ENCODE data around the gene RASSF3.
"Not testable (repeated sequence)": the region's sequence is repeated elsewhere in the genome, so short reads cannot be mapped to it uniquely, and the experiment has no call there.

Gene RASSF3

DNA sequence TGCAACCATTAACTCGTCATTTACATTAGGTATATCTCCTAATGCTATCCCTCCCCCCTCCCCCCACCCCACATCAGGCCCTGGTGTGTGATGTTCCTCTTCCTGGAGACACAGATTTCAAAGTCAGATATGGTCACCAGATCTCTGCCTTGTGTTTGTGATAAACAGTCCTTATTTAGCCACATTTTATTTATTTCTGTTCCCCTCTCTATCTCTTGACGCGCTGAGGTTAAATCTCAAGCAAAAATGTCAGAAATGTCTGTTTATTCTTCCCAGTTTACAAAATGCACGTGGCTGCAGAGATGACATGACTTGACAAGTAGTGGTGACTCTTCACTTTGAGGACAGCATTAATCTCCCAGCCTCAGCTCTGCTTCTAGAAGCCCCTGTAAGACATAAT lies 11.5 kb upstream of the RASSF3 start:
- no peak for DNase-seq (ENCODE audit: low spot score)

GRCh38 chr12:64600164-64600561 lies 10.1 kb upstream of the RASSF3 start:
- no peak for DNase-seq (ENCODE audit: low spot score)

DNA sequence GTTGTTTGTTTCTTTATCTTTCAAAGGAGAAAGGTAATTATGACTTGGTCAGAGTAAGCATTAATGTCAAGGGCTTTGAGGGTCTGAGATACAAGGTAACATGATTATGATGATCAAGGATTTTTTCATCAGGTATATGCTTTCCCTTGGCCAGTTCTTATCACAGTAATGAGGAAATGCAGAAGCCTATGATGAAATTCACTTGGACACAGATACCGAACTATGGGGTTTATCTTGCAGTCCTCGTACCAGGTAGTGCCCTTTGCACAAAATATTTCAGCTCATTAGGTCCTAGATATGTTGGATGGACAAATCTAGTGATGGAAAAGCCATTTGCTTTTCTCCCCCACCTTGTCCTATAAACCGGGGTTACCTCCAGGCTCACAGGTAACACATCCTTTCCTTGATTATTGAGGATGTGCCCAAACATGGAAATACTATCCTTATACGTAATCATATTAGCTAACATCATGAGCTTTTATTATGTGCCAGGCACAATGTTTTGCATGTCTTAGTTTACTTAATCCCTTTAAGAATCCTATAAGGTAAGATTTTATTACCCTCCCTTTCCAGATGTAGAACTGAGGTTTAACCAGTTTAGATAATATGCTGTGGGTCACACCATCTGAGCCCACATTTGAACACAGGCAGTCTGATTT lies 7.0 kb upstream of the RASSF3 start:
- DNase-seq (ENCODE audit: low spot score), result no peak

DNA sequence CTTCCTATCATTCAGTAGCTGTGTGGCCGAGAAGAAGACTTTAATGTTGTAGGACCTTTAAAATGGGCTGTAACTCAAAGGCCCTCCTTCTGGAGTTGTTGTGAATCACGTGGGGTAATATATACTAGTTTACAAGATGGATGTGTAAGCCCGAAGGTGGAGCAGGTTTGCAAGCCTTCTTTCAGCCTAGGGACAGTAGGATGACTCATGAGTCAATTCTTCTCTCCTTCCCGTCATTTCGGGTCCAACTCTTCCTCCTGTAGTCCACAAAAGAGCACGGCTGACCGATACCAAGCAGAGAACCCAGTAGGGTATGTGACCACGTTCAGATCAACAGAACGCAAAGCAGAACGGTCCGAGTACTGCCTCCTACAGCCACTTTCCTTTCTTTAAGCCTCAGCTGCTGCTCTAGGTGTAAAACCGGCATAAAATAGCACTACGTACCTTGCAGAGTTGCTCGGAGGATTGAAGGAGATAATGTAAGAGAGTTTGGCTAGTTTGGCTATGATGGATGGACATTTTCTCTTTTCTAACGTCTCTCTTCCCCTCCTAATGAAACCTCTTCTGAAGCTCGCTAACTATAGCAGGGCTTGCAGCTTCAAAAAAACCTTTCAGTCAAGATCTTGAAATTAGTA lies 1.3 kb upstream of the RASSF3 start:
- DNase-seq (ENCODE audit: low spot score), result peak; percentile 74

- no peak for DNase-seq (ENCODE audit: low spot score)
Measured at GRCh38 chr12:64609536-64610078, 688 bp upstream of the RASSF3 start.

DNA sequence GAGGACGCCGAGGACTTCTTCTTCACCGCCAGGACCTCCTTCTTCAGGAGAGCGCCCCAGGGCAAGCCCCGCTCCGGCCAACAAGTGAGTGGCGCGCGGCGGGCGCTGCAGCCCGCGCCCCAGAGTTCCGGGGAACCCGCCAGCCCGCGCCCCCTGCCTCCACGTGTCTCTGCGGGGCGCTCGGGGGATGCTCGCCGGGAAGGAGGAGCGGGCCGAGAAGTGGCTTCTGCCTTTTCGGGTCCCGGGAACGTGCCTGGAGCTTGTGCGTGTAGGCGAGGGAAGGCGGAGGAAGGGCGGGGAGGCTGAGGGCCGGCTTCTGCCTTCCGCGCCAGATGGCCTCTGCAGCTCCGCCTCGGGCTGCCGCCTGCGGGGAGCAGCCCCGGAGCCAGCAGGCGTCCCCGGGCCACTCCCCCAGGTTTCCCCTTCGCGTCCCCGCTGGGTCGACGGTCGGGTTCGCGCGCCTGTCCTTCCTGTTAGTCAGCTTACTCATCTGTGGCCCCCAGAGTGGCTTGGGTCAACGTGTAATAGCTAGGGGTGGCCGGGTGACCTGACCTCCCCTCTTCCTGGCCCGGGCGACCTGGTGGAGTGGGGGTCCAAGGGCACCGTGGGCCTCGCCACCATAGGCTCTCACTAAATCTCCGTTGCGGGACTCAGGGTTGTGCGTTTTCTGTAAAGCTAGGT lies 505 bp downstream of the RASSF3 start:
- no peak for DNase-seq (ENCODE audit: low spot score)

DNA sequence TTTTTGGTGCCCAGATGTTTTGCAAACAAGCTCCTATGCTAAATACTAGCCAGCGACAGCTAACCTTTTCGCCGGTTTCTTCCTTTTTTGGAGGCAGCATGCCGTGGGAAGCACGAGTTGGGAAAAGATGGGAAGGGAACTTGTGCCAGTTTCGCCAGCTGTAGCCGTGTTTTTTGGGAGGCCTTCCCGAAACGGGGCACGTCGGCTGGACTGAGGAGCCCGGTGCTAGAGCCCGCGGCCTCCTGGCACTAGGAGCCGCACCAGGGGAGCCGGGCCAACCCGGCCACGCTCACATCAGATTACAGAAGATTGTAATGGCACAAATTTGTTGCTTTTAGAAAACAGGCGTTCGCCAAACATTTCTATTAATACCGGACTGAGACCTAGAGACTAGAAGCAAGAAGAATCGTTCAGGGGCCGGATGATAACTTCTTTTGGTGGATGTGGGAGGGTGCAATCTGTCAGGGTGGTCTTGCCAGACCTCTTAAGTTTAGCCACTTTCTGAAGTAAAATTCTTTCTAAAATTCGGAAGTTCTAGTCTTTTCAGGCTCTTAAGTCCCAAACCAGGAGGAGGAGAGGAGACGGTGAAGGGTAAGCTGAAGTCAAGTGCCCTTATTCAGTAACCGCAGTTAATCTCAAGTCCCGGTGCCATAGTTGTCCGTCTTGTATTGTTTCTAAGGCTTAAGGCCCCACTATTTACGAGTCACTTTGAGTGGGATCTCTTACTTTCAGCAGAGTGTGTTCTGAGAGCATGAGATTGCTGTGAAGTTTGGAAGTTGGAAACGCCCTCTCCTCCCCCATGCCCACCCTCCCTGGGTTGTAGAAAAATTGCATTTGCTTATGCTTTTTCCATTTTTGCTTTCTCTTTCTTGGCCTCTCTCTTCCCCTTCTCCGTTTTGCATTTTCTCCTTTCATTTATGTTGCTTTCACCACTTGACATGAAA lies 1.3 kb downstream of the RASSF3 start:
- DNase-seq (ENCODE audit: low spot score), result no peak

GRCh38 chr12:64612843-64613242 lies 2.5 kb downstream of the RASSF3 start:
- no peak for DNase-seq (ENCODE audit: low spot score)

DNA sequence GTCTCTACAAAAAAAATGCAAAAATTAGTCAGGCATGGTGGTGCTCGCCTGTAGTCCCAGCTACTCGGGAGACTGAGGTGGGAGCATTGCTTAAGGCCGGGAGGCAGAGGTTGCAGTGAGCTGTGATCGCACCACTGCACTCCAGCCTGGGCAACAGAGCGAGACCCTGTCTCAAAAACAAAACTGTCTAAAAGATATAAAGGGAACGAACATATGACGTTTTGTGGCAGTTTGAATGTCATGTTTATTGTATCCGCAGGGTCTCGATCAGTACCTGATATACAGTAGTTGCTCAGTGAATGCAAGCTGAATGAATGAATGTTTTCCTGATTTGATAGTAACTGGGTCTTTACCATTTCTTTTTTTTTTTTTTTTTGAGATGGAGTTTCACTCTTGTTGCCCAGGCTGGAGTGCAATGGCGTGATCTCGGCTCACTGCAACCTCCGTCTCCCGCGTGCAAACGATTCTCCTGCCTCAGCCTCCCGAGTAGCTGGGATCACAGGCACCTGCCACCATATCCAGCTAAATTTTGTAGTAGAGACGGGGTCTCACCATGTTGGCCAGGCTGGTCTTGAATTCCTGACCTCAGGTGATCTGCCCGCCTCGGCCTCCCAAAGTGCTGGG lies 3.6 kb downstream of the RASSF3 start:
- not testable (repeated sequence) for DNase-seq (ENCODE audit: low spot score)

- DNase-seq (ENCODE audit: low spot score), result peak; percentile 81
Measured at GRCh38 chr12:64616201-64616600, 5.9 kb downstream of the RASSF3 start.

GRCh38 chr12:64618953-64619590 lies 8.8 kb downstream of the RASSF3 start:
- DNase-seq (ENCODE audit: low spot score), result no peak

DNA sequence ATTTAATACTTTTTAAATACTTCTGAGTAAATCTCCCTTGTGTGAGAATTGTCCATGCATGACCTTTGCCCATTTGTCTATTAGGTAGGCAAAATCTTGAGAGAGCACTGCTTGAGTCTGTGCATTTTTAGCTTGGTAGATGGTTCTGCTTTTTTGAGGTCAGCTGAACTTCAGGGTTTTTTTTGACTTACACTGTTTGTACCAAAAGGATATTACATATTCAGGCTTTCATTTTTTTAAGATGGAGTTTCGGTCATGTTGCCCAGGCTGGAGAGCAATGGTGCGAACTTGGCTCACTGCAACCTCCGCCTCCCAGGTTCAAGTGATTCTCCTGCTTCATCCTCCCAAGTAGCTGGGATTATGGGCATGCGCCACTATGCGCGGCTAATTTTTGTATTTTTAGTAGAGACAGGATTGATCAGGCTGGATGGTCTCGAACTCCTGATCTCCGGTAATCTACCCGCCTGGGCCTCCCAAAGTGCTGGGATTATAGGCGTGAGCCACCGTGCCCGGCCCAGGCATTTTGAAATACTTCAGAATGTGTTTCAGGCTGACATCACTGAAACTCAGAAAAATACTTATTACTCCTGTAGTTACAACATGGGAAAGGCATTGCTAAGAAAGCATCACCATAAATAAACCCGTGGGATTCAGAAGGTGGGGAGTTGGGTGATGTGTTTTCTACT lies 11.1 kb downstream of the RASSF3 start:
- DNase-seq (ENCODE audit: low spot score), result no peak

DNA sequence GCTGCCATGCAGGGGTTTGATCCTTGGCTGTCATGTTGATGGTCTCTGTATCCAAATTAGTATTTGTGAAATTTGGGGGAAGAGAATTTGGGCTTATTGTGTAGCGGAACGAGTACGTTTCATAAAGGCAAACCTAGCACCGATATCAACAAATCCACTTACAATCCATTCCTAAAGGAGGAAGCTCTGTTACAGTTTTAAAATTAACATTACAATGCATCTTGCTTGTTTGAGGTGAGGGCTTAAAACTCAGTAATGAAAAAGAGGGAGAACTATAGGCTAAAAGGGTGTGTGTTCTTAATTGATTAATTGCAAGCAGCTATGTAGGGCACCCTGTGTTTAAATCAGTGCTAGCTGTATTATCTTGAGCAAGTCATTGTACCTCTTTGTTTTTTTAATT lies 13.7 kb downstream of the RASSF3 start:
- DNase-seq (ENCODE audit: low spot score), result no peak

DNA sequence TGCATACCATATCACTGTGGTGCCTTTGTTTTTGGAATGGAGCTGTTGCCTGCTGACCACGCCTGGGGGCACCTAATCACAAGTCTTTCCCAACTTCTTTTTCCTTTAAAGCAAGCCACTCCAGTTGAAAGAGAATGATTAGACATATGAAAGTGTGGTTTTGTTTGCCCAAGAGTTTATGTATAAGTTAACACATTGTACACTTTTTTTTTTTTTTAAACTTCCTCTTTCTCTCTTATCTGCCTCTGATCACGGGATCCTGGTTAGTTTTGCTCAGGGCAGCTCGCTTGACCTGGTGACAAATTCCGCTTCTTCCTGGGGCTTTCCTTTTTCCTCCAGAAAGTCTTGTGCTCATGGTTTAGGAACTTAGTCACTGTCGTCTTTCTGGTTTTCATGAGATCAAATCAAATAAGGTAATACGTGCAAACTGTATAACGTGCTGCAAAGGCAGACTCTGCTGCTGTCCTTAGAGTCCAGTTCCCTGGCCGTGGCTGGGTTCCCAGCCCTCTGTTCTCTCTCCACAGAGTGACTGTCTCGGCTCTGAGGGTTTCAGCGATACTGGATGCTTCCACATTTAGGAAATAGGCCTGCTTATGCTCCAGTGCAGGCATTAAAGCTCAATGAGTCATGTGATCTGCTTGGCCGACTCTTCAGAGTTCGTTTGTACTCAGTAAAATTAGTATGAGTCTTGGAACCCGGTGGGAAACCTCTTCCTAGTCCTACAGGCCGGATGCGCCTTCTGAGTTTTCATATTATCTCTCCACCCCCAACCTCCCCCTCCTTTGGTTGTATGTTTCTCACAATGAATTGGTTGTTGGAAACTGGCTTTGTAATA lies 15.2 kb downstream of the RASSF3 start:
- DNase-seq (ENCODE audit: low spot score), result peak; percentile 93

GRCh38 chr12:64626588-64626987 lies 16.3 kb downstream of the RASSF3 start:
- not testable (repeated sequence) for DNase-seq (ENCODE audit: low spot score)

DNA sequence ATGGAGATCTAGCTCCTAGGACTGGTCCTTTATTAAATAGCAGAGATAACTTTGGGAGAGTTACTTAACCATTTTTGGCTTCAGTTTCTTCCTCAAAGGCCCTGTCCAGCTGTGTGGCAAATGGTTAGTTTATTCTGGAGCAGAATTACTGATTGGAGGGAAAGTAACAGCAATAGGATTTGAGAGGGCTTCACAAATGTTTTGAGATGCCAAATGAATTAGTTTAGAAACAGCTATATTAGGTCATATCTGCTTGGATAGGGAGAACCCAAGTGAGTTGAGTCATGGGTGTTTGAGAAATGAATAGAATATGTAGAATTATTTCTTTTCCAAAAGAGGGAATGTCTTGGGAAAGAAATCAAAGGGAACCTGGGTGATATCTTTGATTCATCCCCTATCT lies 17.5 kb downstream of the RASSF3 start:
- DNase-seq (ENCODE audit: low spot score), result no peak

DNA sequence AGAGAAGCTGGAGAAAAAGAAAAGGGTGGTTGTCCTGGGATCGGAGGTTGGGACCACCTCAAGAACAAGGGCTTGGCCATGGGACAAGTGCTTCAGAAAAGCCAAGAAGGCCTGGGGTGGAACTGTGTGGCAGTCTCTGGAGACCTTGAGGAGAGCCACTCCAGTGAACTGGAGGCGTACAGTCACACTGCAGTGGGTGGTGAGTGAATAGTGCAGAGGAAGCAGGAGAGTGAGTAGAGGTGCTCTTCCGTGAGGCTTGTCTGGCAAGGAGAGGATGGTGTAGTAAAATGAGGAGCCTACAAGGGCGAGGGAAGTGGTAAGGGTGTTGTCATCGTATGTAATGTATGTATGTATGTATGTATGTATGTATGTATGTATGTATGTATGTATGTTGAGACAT lies 20.9 kb downstream of the RASSF3 start:
- DNase-seq (ENCODE audit: low spot score), result no peak

GRCh38 chr12:64633011-64633939 lies 23.0 kb downstream of the RASSF3 start:
- no peak for DNase-seq (ENCODE audit: low spot score)
